Suprapubic skin (tissue), 4 donors: ENCODE measurements around the gene WDFY1. TPM values are rescaled to one million over a fixed set of nuclear protein-coding genes. Genes with fewer than 3 reads are reported as not detected.
A peak's percentile ranks its signal among the peaks of the same experiment; 100 is the strongest.

Experiments
- DNase-seq, 2 donors: peaks; one replicate each; pipeline ENCODE4 v3.0.0-alpha.2; 2019; ENCODE audit warnings: low spot score in 2 of 2
- H3K27ac ChIP-seq: fragments of 200-600 bp; sonication (generic); one replicate; pipeline ENCODE4 v1.5.1; 2019
- H3K27me3 ChIP-seq: fragments of 200-600 bp; sonication (generic); one replicate; pipeline ENCODE4 v1.5.1; 2019
- H3K36me3 ChIP-seq: fragments of 200-600 bp; sonication (generic); one replicate; pipeline ENCODE4 v1.5.1; 2019
- H3K4me1 ChIP-seq: fragments of 200-600 bp; sonication (generic); one replicate; pipeline ENCODE4 v1.5.1; 2019
- H3K4me3 ChIP-seq: fragments of 200-600 bp; sonication (generic); one replicate; pipeline ENCODE4 v1.5.1; 2019; ENCODE audit warnings: mild to moderate bottlenecking
- H3K9me3 ChIP-seq: fragments of 200-600 bp; sonication (generic); one replicate; pipeline ENCODE4 v1.5.1; 2019
- CTCF ChIP-seq, 2 donors: fragments of 200-600 bp in 1 of 2; fragments of 450-650 bp in 1 of 2; sonication (generic) in 1 of 2; IDR thresholded peaks; one replicate each; pipeline ENCODE4 v1.5.1; 2016 to 2019; ENCODE audit warnings: antibody characterized with exemption in 2 of 2, mild to moderate bottlenecking in 1 of 2, moderate library complexity in 1 of 2
- EP300 ChIP-seq: sonication (generic); formaldehyde crosslinking; IDR thresholded peaks from one replicate; pipeline ENCODE4 v1.6.1; 2017; ENCODE audit warnings: antibody characterized with exemption
- POLR2A ChIP-seq, 2 donors: fragments of 450-650 bp; IDR thresholded peaks; one replicate each; pipeline ENCODE4 v1.6.1; 2017; ENCODE audit warnings: antibody characterized with exemption in 2 of 2, mild to moderate bottlenecking in 2 of 2, moderate library complexity in 2 of 2
- POLR2AphosphoS5 ChIP-seq, 3 donors: sonication (generic); formaldehyde crosslinking; IDR thresholded peaks; one replicate each; pipeline ENCODE4 v1.6.1; 2017; ENCODE audit warnings: antibody characterized with exemption in 3 of 3
- WGBS: methylation state at CpG from one replicate; pipeline ENCODE4 v1.1.5; 2018; 5-methylcytosine and 5-hydroxymethylcytosine counted together
- total RNA-seq, 4 donors: library from RNA; depleted of rRNA; stranded (reverse); fragments of >200 nt; gene quantifications; one replicate each; pipeline ENCODE4 v1.1.0, GENCODE V29; 2016

Gene WDFY1
- total RNA-seq, 4 donors from 2014 or later: 20.2 to 39.8 (median 32.6) TPM

GRCh38 chr2:223947711-223948205 lies 2.6 kb upstream of the WDFY1 start:
- peaks cover 20% of the 10 kb centered on the region for H3K4me1 ChIP-seq
- no peak overlapping the region for H3K27ac ChIP-seq
- H3K9me3 ChIP-seq: no peaks in the 10 kb centered on the region
- no peaks in the 10 kb centered on the region for H3K27me3 ChIP-seq
- no peak overlapping the region for H3K4me3 ChIP-seq
- no peaks in the 10 kb centered on the region for H3K36me3 ChIP-seq
- TF ChIP-seq CTCF (IDR thresholded peaks at IDR 0.05) (no peak), POLR2AphosphoS5 (IDR thresholded peaks at IDR 0.05) (no peak), EP300 (no peak), POLR2A (IDR thresholded peaks at IDR 0.05) (no peak)
- 35% methylated on average over 5 of the region's 5 CpGs for WGBS
- DNase-seq: no peak

DNA sequence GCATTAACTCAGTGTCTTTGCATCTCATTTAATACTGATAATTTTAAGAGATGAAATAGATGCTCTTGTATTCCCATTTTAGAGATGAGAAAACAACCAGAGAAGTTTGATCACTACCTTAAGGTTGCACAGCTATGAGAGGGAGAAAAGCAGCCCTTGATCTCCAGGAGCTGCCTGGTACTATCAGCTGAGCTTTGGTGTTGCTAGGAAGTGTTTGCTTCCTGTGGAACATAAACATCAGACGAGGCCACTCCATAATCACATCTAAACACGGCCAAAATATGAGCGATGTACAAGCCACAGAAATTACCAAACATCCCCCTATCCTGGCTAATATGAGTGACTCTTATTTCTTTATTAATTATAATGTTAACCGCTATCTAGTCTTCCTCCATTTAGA lies 620 bp upstream of the WDFY1 start:
- H3K27ac ChIP-seq: no peak overlapping the region
- peaks cover 35% of the 10 kb centered on the region for H3K4me1 ChIP-seq
- TF ChIP-seq EP300: no peak
- no peak for TF ChIP-seq POLR2A (IDR thresholded peaks at IDR 0.05)
- no peak for TF ChIP-seq CTCF (IDR thresholded peaks at IDR 0.05)
- TF ChIP-seq POLR2AphosphoS5 (IDR thresholded peaks at IDR 0.05): no peak
- WGBS: 59% methylated on average over 4 of the region's 4 CpGs
- no peaks in the 10 kb centered on the region for H3K9me3 ChIP-seq
- no peaks in the 10 kb centered on the region for H3K36me3 ChIP-seq
- H3K4me3 ChIP-seq: peak overlapping the region; percentile 91
- H3K27me3 ChIP-seq: no peaks in the 10 kb centered on the region
- no peak for DNase-seq

- WGBS: 3% methylated on average over 29 of the region's 46 CpGs
- TF ChIP-seq POLR2AphosphoS5 (IDR thresholded peaks at IDR 0.05): no peak
- no peak for TF ChIP-seq EP300
- no peak for TF ChIP-seq CTCF (IDR thresholded peaks at IDR 0.05)
- TF ChIP-seq POLR2A (IDR thresholded peaks at IDR 0.05): no peak
- H3K27me3 ChIP-seq: no peaks in the 10 kb centered on the region
- peaks cover 38% of the 10 kb centered on the region for H3K4me1 ChIP-seq
- H3K4me3 ChIP-seq: peak overlapping the region; percentile 91
- H3K36me3 ChIP-seq: no peaks in the 10 kb centered on the region
- H3K9me3 ChIP-seq: no peaks in the 10 kb centered on the region
- peak overlapping the region; percentile 93 for H3K27ac ChIP-seq
- peak in 1 of 2 donors; percentile 71 for DNase-seq
These were observed 901 bp downstream of the WDFY1 start for GRCh38 chr2:223944166-223944702.

GRCh38 chr2:223943561-223944008 lies 1.6 kb downstream of the WDFY1 start:
- Histone ChIP-seq H3K36me3 (no peaks in the 10 kb centered on the region), H3K27ac (peak overlapping the region; percentile 93), H3K4me3 (peak overlapping the region; percentile 91), H3K4me1 (peaks cover 42% of the 10 kb centered on the region), H3K27me3 (no peaks in the 10 kb centered on the region), H3K9me3 (no peaks in the 10 kb centered on the region)
- no peak for TF ChIP-seq POLR2A (IDR thresholded peaks at IDR 0.05)
- no peak for TF ChIP-seq EP300
- no peak for TF ChIP-seq POLR2AphosphoS5 (IDR thresholded peaks at IDR 0.05)
- no peak for TF ChIP-seq CTCF (IDR thresholded peaks at IDR 0.05)
- DNase-seq: no peak
- WGBS: 12% methylated on average over 7 of the region's 7 CpGs

GRCh38 chr2:223943135-223943534 lies 2.0 kb downstream of the WDFY1 start:
- no peak for DNase-seq
- peak overlapping the region; percentile 91 for H3K4me3 ChIP-seq
- no peaks in the 10 kb centered on the region for H3K27me3 ChIP-seq
- H3K4me1 ChIP-seq: peaks cover 42% of the 10 kb centered on the region
- H3K36me3 ChIP-seq: no peaks in the 10 kb centered on the region
- H3K27ac ChIP-seq: no peak overlapping the region
- TF ChIP-seq CTCF (IDR thresholded peaks at IDR 0.05) (no peak), EP300 (no peak), POLR2A (IDR thresholded peaks at IDR 0.05) (no peak), POLR2AphosphoS5 (IDR thresholded peaks at IDR 0.05) (no peak)
- H3K9me3 ChIP-seq: no peaks in the 10 kb centered on the region
- 55% methylated on average over 1 of the region's 1 CpG for WGBS
